Transverse colon (tissue), 4 donors: ENCODE measurements around the gene CDK18.

Experiments used
- CTCF ChIP-seq, 5 experiments: fragments of 200-600 bp in 3 of 5; fragments of 450-650 bp in 2 of 5; sonication (generic) in 3 of 5; IDR thresholded peaks; 1 replicate in 2 of 5; 2 replicates in 3 of 5; pipeline ENCODE4 v1.5.1; 2016 to 2017; ENCODE audit warnings: antibody characterized with exemption in 5 of 5, inconsistent platforms in 3 of 5, mild to moderate bottlenecking in 2 of 5, moderate library complexity in 1 of 5
- EP300 ChIP-seq: sonication (generic); formaldehyde crosslinking; IDR thresholded peaks from one replicate; pipeline ENCODE4 v1.6.1; 2017; ENCODE audit warnings: antibody characterized with exemption, low read depth
- POLR2A ChIP-seq: fragments of 450-650 bp; IDR thresholded peaks from one replicate; pipeline ENCODE4 v1.6.1; 2016; ENCODE audit warnings: antibody characterized with exemption, mild to moderate bottlenecking, moderate library complexity
- POLR2AphosphoS5 ChIP-seq, 3 donors: sonication (generic); formaldehyde crosslinking; IDR thresholded peaks; one replicate each; pipeline ENCODE4 v1.6.1; 2016; ENCODE audit warnings: antibody characterized with exemption in 3 of 3

- TF ChIP-seq CTCF (IDR thresholded peaks at IDR 0.05) (no peak), POLR2AphosphoS5 (IDR thresholded peaks at IDR 0.05) (peak in 2 of 3 donors; percentile 14 to 27), POLR2A (no peak), EP300 (no peak)
These were observed 61.3 kb downstream of the CDK18 start for GRCh38 chr1:205565799-205566198.
